Breast epithelium (tissue), 4 donors: Measurements from ENCODE around the gene TLNRD1. TPM values are rescaled to one million over a fixed set of nuclear protein-coding genes. Genes with fewer than 3 reads are reported as not detected.

Experiments
- DNase-seq, 2 donors: peaks; one replicate each; pipeline ENCODE4 v3.0.0-alpha.2; 2019; ENCODE audit warnings: low spot score in 2 of 2
- H3K27ac ChIP-seq, 2 donors: fragments of 200-600 bp; sonication (generic) in 1 of 2; one replicate each; pipeline ENCODE4 v1.5.1; 2016 to 2019; ENCODE audit warnings: mild to moderate bottlenecking in 1 of 2
- H3K27me3 ChIP-seq, 2 donors: fragments of 200-600 bp; sonication (generic) in 1 of 2; one replicate each; pipeline versions ENCODE4 v1.5.1 to v1.6.0; 2017 to 2019; ENCODE audit warnings: control low read depth in 1 of 2, mild to moderate bottlenecking in 1 of 2
- H3K36me3 ChIP-seq: fragments of 200-600 bp; one replicate; pipeline ENCODE4 v1.5.1; 2019
- H3K4me1 ChIP-seq, 2 donors: fragments of 200-600 bp; sonication (generic); one replicate each; pipeline ENCODE4 v1.5.1; 2016 to 2019; ENCODE audit warnings: control low read depth in 1 of 2
- H3K4me3 ChIP-seq, 3 donors: fragments of 200-600 bp; sonication (generic); 1 replicate in 2 of 3; 2 replicates in 1 of 3; pipeline ENCODE4 v1.5.1; 2016 to 2019; ENCODE audit warnings: mild to moderate bottlenecking in 3 of 3, moderate library complexity in 2 of 3
- H3K9me3 ChIP-seq, 2 donors: fragments of 200-600 bp; sonication (generic) in 1 of 2; one replicate each; pipeline ENCODE4 v1.5.1; 2016 to 2019; ENCODE audit warnings: control low read depth in 1 of 2
- POLR2A ChIP-seq: fragments of 450-650 bp; IDR thresholded peaks from one replicate; pipeline ENCODE4 v1.6.1; 2016; ENCODE audit warnings: antibody characterized with exemption, mild to moderate bottlenecking, moderate library complexity
- POLR2AphosphoS5 ChIP-seq, 3 donors: sonication (generic); formaldehyde crosslinking; IDR thresholded peaks; one replicate each; pipeline ENCODE4 v1.6.1; 2017; ENCODE audit warnings: antibody characterized with exemption in 3 of 3
- intact Hi-C: fragments of 100-400 bp; cut with DNase I; formaldehyde crosslinking; loops from one replicate; pipeline ENCODE4 v1.15.1; 2023; ENCODE audit warnings: low total_unique reads
- total RNA-seq, 3 donors: library from RNA; depleted of rRNA; stranded (reverse); fragments of >200 nt; gene quantifications; one replicate each; pipeline ENCODE4 v1.1.0, GENCODE V29; 2016
- TF ChIP-seq, protein P1 (sequence below), 3 donors: fragments of 450-650 bp; IDR thresholded peaks; one replicate each; pipeline ENCODE4 v1.5.1; 2016 to 2017; ENCODE audit warnings: antibody characterized with exemption in 3 of 3, mild to moderate bottlenecking in 3 of 3, moderate library complexity in 3 of 3

The TLNRD1 gene
- total RNA-seq, 3 donors from 2014 or later = 15.1 to 21.6 (median 16.8) TPM

GRCh38 chr15:81054236-81054635 lies 53.5 kb downstream of the TLNRD1 start:
- H3K4me3 ChIP-seq = no peak overlapping the region
- intact Hi-C loops = no loop called here
- no peaks in the 10 kb centered on the region for H3K9me3 ChIP-seq
- H3K27me3 ChIP-seq = no peaks in the 10 kb centered on the region
- H3K27ac ChIP-seq = no peak overlapping the region
- no peaks in the 10 kb centered on the region for H3K36me3 ChIP-seq
- TF ChIP-seq POLR2A (no peak), POLR2AphosphoS5 (IDR thresholded peaks at IDR 0.05) (no peak)
- TF ChIP-seq, protein P1, sequence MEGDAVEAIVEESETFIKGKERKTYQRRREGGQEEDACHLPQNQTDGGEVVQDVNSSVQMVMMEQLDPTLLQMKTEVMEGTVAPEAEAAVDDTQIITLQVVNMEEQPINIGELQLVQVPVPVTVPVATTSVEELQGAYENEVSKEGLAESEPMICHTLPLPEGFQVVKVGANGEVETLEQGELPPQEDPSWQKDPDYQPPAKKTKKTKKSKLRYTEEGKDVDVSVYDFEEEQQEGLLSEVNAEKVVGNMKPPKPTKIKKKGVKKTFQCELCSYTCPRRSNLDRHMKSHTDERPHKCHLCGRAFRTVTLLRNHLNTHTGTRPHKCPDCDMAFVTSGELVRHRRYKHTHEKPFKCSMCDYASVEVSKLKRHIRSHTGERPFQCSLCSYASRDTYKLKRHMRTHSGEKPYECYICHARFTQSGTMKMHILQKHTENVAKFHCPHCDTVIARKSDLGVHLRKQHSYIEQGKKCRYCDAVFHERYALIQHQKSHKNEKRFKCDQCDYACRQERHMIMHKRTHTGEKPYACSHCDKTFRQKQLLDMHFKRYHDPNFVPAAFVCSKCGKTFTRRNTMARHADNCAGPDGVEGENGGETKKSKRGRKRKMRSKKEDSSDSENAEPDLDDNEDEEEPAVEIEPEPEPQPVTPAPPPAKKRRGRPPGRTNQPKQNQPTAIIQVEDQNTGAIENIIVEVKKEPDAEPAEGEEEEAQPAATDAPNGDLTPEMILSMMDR (IDR thresholded peaks at IDR 0.05) = no peak
- no peaks in the 10 kb centered on the region for H3K4me1 ChIP-seq
- no peak for DNase-seq

Other genes with a start within 250 kb of the TLNRD1 start
- under 1 TPM; under 0.01 to 0.66 (median 0.59) TPM for gene CEMIP, start 221.6 kb upstream of the TLNRD1 start, total RNA-seq
- gene MESD, start 11.1 kb upstream of the TLNRD1 start, total RNA-seq = 10 to 100 TPM; 17.1 to 32.9 (median 27.2) TPM
- 1 to 10 TPM in 1 of 3 donors, under 1 TPM in 1, not detected in 1; 0.66 to 1.0 TPM for gene CFAP161, start 133.3 kb downstream of the TLNRD1 start, total RNA-seq
- 10 to 100 TPM; 11.1 to 40.5 (median 20.3) TPM for gene IL16, start 196.0 kb downstream of the TLNRD1 start, total RNA-seq